Myocyte (in vitro differentiated cells): Measurements from ENCODE around the gene IRX4. TPM values are rescaled to one million over a fixed set of nuclear protein-coding genes. Genes with fewer than 3 reads are reported as not detected.

Experiments used
- DNase-seq: peaks from one replicate; pipeline ENCODE4 v3.0.0-alpha.2; 2012; ENCODE audit warnings: low read depth
- total RNA-seq: library from RNA; depleted of rRNA; stranded (reverse); fragments of >200 nt; gene quantifications from 2 replicates; pipeline ENCODE4 v1.2.3, GENCODE V29; 2014

The IRX4 gene
- total RNA-seq, 1 donor from 2014 or later: not detected

DNA sequence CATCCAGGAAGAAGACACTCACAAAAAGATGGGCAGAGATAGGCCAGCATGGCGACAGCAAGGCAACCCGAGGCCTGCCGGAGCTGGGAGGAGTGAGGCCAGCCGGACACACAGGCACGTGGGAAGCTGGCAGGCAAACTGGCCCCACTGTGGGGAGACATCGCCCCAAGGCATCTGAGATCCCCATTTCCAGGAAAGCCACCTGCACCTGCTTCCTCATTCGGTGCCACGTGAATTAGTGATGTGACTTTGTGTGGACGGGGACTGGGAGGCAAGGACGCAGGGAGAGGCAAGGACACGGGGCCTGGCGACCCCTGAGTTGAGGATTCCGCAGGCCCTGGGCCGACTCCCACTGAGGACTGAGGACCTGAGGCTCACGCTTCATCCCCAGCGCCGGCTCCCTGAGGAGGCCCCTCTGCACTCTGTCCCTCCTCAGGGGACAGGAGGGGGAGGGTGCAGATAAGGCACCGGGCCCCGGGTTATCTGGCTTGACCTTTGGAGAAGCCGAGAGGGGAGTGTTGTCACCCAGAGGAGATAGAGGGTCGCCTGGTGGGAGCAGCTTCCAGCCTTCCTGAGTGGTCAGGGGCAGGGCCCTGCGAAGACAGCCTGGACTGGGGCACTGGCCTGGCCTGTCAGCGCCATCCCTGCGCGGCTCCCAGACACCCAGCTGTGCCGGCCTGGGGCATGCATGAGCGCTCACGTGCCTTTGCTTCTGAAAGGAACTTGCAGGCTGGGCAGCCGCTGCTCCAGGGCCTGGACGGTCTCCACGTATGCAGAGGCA is 41.8 kb downstream of the IRX4 start:
- DNase-seq: no peak

GRCh38 chr5:1840071-1840547 is 42.6 kb downstream of the IRX4 start:
- DNase-seq: no peak

DNA sequence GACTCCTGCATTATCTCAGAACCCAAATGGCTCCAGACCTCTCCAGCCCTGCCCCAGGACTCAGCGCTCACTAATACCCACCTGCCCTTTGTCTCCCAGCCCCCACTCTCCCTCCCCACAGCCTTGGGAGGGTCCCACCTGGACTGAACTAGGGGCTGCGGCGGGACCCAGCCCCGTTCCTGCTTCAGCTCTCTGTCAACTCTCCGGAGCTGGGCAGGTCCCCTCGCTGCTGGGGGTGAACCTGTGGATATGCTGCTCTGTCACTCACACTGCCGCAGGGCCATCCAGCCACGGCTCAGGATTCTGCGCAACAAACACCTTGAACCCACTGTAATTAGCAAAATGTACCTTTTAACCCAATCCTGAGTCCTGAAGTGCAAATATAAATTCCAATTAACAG is 44.7 kb downstream of the IRX4 start:
- DNase-seq: no peak

DNA sequence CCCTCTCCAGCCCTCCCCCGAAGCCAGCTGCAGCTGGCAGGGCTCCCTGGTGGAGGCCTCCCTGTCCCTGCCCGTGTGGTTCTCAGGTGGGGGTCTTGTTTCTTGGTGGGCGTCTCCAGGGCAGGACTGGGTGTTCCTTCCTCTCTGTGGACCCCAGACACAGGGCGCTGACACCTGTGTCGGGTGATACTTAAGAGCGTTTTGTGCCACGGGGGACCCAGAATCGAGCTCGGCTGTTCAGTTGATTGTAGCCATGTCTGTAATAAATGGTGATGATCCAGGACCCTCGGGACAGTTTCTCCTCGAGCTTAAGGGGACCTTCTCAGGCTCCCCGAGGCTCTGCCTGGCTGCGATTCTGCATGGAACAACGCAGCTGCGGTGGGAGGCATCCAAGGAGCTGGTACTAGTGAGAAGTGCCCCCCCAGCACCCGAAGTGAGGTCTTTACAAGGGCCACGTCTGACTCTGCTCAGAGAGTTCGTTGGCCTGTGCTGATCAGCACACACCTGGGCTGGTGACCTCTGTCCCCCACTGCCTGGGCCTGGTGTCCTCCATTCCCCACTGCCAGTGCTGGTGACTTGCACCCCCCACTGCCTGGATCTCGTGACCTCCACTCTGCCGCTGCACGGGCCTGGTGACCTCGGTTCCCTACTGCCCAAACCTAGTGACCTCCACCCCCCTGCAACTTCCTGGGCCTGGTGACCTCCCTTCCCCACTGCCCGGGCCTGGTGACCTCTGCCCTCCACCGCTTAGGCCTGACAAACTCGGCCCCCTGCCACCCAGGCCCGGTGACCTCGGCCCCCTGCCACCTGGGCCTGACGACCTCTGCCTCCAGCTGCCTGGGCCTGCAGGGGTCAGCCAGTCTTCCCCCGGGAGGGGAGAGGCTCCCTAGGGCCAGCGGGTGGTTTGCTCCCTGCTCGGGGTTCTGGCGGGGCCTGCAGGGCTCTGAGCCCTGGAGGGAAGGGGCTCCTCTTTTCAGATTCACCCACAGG is 45.5 kb downstream of the IRX4 start:
- no peak for DNase-seq

DNA sequence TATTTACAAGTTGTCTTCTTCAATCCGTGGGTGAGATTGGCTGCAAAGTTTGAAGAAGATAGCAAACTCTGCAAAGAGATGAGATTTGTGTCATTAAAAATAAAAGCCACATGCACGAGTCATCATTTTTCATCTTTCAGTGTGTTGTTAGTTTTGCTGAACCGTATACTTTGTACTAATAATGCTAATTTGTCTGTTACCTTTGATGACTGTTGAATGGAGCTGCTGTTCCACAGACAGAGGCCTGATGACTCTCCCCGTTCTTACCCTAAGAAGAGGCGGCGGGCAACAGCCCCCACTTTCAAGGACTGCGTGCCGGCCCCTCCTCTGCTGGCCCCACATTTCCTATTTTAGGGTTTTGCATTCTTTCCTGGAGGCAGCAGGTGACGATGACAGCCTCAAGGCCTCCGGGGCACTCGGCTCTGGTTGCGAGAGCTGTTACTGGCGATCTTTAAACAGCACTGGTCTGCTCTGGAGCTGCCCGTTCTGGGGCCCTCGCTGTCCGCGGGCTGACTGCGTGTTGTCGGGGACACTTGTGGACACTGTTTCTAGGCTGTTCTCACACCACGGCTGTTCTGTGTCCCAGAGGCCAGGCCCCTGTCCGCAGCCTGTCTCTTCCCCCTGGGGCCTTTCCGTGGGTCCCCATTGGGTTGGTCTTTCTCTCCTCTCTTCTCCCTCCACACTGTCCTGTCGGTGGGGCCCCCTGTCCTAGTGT is 46.4 kb downstream of the IRX4 start:
- no peak for DNase-seq

GRCh38 chr5:1835431-1835830 is 47.3 kb downstream of the IRX4 start:
- DNase-seq: no peak

DNA sequence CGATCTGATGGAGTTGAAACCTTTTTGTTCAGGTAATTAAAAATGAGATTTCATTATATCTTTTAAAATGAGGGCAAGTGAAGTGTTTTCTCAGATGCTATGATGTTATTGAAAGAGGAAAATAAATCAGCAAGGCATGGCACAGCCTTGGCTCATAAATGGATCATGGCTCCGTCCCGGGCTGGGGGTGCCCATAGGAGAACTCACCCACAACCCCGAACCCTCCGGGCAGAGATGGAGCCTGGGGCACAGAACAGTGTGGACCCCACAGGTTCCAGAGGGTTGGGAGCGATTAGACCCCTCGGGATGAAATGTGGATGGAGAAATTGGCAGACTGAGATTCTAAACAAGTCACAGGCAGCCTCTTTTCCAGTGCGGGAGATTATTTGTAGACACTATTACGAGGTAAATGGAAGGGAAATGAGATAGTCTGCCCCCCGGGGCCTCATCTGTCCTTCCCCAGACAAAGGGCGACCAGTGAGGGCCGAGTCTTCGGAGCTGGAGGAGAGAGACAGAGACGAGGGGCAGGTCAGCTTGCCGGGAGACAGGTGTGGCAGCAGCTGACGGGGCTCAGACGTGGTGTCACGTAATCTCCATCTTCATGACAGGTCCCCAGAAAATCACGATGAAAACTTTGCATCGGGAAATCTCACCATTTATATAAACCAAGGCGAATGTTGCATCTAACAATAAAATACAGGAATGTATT is 47.9 kb downstream of the IRX4 start:
- DNase-seq: no peak

- no peak for DNase-seq
Observed at GRCh38 chr5:1834022-1834551, 48.6 kb downstream of the IRX4 start.

GRCh38 chr5:1833264-1834021 is 49.3 kb downstream of the IRX4 start:
- no peak for DNase-seq

- no peak for DNase-seq
Observed at GRCh38 chr5:1832511-1833250, 50.0 kb downstream of the IRX4 start.

GRCh38 chr5:1831677-1832313 is 50.9 kb downstream of the IRX4 start:
- no peak for DNase-seq

GRCh38 chr5:1831257-1831656 is 51.5 kb downstream of the IRX4 start:
- DNase-seq: no peak

DNA sequence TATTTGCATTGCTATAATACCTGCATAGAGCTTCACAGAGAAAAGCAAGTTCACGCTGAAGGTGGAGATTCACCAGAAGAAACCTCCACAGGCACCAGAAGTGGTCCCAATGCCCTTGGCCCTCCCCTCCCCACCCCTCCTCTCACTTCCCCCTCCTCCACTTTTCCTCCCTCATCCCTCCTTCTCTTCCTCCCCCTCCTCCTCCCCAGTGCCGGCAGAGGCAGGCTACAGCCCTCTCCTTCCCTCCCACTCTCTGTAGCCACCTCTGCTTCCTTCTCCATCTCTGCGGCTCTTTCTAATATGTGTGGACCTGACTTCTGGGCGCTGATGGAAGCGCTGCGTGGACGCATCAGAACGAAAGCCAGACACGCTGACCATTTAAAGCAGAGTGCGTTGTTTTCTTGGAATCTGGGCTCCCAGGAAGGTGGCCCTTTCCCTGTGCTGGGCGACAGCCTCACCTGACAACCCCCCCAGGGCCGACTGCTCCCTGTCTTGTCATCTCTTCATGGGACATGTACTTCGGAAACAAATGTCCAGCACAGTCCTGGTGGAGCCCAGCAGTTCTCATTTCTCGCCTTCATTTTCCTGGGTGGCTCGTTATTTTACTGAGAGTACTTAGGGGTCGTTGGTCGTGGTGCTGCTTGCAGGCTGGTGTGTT is 52.0 kb downstream of the IRX4 start:
- no peak for DNase-seq

DNA sequence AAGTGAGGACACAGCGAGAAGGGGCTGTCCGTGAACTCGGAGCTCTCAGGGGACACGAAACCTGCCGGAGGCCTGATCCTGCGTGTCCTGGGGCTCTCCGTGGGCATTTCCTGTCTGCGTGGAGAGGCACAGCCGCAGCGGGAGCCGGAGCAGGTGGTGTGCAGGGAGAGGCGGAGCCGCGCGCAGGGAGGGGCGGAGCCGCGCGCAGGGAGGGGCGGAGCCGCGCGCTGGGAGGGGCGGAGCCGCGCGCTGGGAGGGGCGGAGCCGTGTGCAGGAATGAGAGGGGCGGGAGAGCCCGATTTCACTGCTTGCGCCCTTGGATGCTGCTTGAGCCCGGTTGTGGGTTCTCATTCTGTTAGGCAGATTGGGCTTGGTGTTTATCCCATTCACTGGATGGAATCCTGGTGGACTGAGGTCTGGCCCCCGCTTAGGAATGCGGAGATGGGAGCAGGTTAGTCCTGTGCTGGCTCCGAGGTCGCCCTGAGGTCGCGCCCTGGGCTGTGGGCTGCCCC is 54.8 kb downstream of the IRX4 start:
- no peak for DNase-seq
